ENCODE data around the gene MED13L. TPM values are rescaled to one million over a fixed set of nuclear protein-coding genes. Genes with fewer than 3 reads are reported as not detected.

Gene MED13L
- total RNA-seq, 1 experiment from 2014 or later, result 80.5 TPM

- Mint-ChIP-seq H3K27me3 (ENCODE audit: low read depth) (peaks cover 11% of the 10 kb centered on the region), H3K9me3 (peaks cover 7% of the 10 kb centered on the region)
- TF ChIP-seq MLX (CRISPR knock-in tag; IDR thresholded peaks at IDR 0.05), result no peak
- TF ChIP-seq E2F4 (CRISPR knock-in tag; IDR thresholded peaks at IDR 0.05; ENCODE audit: borderline replicate concordance, low read depth), result no peak
- no peak for TF ChIP-seq ZNF396 (CRISPR knock-in tag; IDR thresholded peaks at IDR 0.05; ENCODE audit: borderline replicate concordance)
- no peak for TF ChIP-seq SMAD3 (CRISPR knock-in tag; IDR thresholded peaks at IDR 0.05; ENCODE audit: borderline replicate concordance)
- no peak for TF ChIP-seq PRRX2 (CRISPR knock-in tag; IDR thresholded peaks at IDR 0.05)
- TF ChIP-seq ELF4 (CRISPR knock-in tag; IDR thresholded peaks at IDR 0.05; ENCODE audit: low read depth), result no peak
These were observed 366.1 kb downstream of the MED13L start for GRCh38 chr12:115911360-115911759.

GRCh38 chr12:115910057-115910456 lies 367.4 kb downstream of the MED13L start:
- TF ChIP-seq TP53 (CRISPR knock-in tag; IDR thresholded peaks at IDR 0.05), result no peak
- TF ChIP-seq ZNF423 (CRISPR knock-in tag; IDR thresholded peaks at IDR 0.05), result no peak
- no peak for TF ChIP-seq ZNF532 (CRISPR knock-in tag; IDR thresholded peaks at IDR 0.05; ENCODE audit: borderline replicate concordance)
- TF ChIP-seq FOXJ3 (CRISPR knock-in tag; IDR thresholded peaks at IDR 0.05; ENCODE audit: borderline replicate concordance), result no peak
- no peak for TF ChIP-seq ARID4B (CRISPR knock-in tag; IDR thresholded peaks at IDR 0.05; ENCODE audit: borderline replicate concordance)
- no peak for TF ChIP-seq TCF7 (CRISPR knock-in tag; IDR thresholded peaks at IDR 0.05; ENCODE audit: low read depth)
- TF ChIP-seq E2F5 (CRISPR knock-in tag; IDR thresholded peaks at IDR 0.05), result no peak
- ATAC-seq (no peak), DNase-seq (ENCODE audit: low spot score) (no peak)
- Mint-ChIP-seq H3K27ac (no peak overlapping the region), H3K9me3 (peaks cover 7% of the 10 kb centered on the region), H3K36me3 (no peaks in the 10 kb centered on the region), H3K4me1 (no peaks in the 10 kb centered on the region), H3K27me3 (ENCODE audit: low read depth) (peaks cover 2% of the 10 kb centered on the region; the same call in 1 of the 2 replicates), H3K4me3 (no peak overlapping the region)
- ChIA-PET POLR2A (no interaction called here), CTCF (interaction anchor here (1.1 kb wide), 1 partner anchor 15 kb away, joined by 3 read pairs; no protein-coding TSS in a partner anchor)

More at GRCh38 chr12:115911360-115911759, 366.1 kb downstream of the MED13L start:
- POLR2A ChIA-PET, result no interaction called here
- ATAC-seq (no peak), DNase-seq (ENCODE audit: low spot score) (no peak)
- H3K27ac Mint-ChIP-seq, result no peak overlapping the region
- H3K4me3 Mint-ChIP-seq, result no peak overlapping the region
- no peaks in the 10 kb centered on the region for H3K4me1 Mint-ChIP-seq
- no peaks in the 10 kb centered on the region for H3K36me3 Mint-ChIP-seq
- CTCF ChIA-PET, result interaction anchor here (1.0 kb wide), 1 partner anchor 16 kb away, joined by 4 read pairs; no protein-coding TSS in a partner anchor

Small RNA genes within 50 kb of the gene (microRNA-seq; reads per million reads assigned to microRNA genes)
- not detected for gene MIR620 (ENCODE audit: borderline number of aligned reads)

All from WTC11 (cell line).